ENCODE results near the gene C8B. TPM values are rescaled to one million over a fixed set of nuclear protein-coding genes. Genes with fewer than 3 reads are reported as not detected.

Gene C8B
- not detected for total RNA-seq
- 0 reads per million in 2 donors for total RNA-seq

DNA sequence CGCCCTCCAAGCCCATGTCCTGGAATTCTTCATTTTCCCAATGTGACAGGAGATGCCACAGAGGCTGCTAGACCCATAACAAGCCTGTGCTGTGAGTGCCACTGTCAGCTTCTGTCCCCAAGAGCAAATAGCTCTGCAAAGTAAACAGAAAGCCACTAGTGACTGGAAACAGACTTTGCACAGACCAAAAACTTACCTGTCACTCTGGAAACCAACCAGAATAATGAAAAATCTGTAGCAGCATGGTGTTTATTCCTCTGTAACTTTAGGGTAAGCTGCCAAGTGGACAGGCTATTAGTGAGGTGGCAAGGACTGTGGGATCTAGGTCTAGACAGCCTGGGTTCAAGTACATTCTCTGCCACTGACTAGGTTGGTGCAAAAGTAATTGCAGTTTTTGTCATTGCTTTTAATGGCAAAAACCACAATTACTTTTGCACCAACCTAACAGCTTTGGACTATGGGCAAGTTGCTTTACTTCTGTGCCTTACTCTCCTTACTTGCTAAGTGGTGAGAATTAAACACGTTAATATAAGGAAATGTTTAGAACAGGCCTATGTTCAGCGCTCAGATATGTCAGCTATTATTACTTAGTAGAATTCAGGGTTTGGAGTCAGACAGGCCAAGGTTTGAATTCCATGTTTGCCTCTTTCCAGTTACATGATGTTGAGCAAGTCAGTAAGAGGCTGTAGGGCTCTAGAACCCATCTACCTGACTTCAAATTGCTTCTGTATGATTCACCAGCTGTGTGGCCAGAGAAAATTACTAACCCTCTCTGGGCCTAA, at the start of gene C8B:
Gene C8B, minus strand, starts transcription at position 100 of the 782 bp plus-strand sequence. Its CDS starts 67 bp downstream, at position 33.
- no peaks in the 10 kb centered on the region for H3K36me3 Mint-ChIP-seq (ENCODE audit: low read depth)
- peaks cover 19% of the 10 kb centered on the region for H3K27me3 Mint-ChIP-seq
- no peak within 1 kb of the TSS for H3K27ac Mint-ChIP-seq
- no peak for ATAC-seq
- H3K4me1 Mint-ChIP-seq = no peaks in the 10 kb centered on the region
- no peak within 1 kb of the TSS for H3K4me3 Mint-ChIP-seq
- DNase-seq = no peak
- no peaks in the 10 kb centered on the region for H3K9me3 ChIP-seq (ENCODE audit: control insufficient read depth, low read length, poor library complexity, severe bottlenecking)

DNA sequence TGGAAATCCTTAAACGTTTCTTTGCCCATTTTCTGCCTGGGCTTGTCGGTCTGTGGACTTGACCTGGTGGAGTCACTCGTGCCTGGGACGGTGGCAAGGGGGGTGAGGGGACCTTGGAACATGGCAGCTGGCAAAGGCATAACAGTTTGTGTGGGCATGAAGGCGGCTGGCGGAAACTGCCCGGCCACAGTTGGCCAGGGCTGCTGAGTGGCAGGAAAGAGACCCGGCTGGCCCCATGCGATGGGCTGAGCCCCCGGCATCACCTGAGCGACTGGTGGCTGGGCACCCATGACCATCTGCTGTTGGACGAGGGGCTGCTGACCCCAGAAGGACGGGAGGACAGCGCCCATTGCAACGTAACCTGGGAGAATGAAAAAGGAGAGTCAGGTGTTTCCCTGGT, 49.3 kb upstream of the C8B start:
- Mint-ChIP-seq H3K4me3 (no peak overlapping the region), H3K27me3 (no peaks in the 10 kb centered on the region), H3K36me3 (ENCODE audit: low read depth) (peaks cover 2% of the 10 kb centered on the region), H3K27ac (no peak overlapping the region), H3K4me1 (no peaks in the 10 kb centered on the region)
- DNase-seq (no peak), ATAC-seq (no peak)
- no peaks in the 10 kb centered on the region for H3K9me3 ChIP-seq (ENCODE audit: control insufficient read depth, low read length, poor library complexity, severe bottlenecking)

DNA sequence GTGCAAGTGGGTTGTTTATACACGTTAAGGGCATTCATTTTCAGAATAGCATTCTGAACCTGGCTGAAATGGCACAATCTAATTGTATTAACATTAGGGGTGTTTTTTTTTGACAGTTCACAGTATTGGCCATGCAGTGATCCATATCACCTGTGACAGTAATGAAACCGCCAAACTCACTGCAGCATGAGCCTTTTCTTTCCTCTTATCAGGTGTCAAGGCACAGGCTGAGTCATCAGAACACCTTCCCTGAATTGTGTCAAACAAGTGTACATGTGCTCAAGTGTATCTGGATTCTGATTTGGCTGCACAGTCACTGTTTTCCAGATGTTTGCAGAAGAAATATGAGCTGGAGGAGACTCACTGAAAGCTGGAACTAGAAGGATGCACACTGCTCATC, 47.7 kb upstream of the C8B start:
- no peaks in the 10 kb centered on the region for H3K36me3 Mint-ChIP-seq (ENCODE audit: low read depth)
- no peak overlapping the region for H3K4me3 Mint-ChIP-seq
- H3K27ac Mint-ChIP-seq = no peak overlapping the region
- no peaks in the 10 kb centered on the region for H3K4me1 Mint-ChIP-seq
- no peaks in the 10 kb centered on the region for H3K9me3 ChIP-seq (ENCODE audit: control insufficient read depth, low read length, poor library complexity, severe bottlenecking)
- no peak for DNase-seq
- no peak for ATAC-seq
- no peaks in the 10 kb centered on the region for H3K27me3 Mint-ChIP-seq

DNA sequence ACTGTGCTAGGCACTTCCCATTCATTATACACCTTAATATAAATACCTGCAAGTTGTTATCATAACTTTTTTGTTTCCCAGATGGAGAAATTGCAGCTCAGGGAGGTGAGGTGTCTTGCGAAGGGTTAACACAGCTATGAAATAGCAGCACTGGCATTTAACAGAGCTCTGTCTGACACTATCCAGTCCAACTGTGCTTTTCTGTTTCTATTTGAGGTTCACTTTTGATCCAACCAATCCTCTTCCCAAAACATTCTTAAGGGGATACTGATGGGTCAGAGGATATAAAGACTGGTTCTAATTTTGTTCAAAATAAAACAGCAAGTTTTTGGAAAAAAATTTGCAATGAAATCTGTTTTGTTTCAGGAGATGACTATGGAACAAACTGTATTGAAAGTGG, 46.5 kb upstream of the C8B start:
- no peak for DNase-seq
- no peak for ATAC-seq
- H3K27ac Mint-ChIP-seq = no peak overlapping the region
- H3K9me3 ChIP-seq (ENCODE audit: control insufficient read depth, low read length, poor library complexity, severe bottlenecking) = no peaks in the 10 kb centered on the region
- no peak overlapping the region for H3K4me3 Mint-ChIP-seq
- H3K27me3 Mint-ChIP-seq = no peaks in the 10 kb centered on the region
- no peaks in the 10 kb centered on the region for H3K4me1 Mint-ChIP-seq
- H3K36me3 Mint-ChIP-seq (ENCODE audit: low read depth) = no peaks in the 10 kb centered on the region

DNA sequence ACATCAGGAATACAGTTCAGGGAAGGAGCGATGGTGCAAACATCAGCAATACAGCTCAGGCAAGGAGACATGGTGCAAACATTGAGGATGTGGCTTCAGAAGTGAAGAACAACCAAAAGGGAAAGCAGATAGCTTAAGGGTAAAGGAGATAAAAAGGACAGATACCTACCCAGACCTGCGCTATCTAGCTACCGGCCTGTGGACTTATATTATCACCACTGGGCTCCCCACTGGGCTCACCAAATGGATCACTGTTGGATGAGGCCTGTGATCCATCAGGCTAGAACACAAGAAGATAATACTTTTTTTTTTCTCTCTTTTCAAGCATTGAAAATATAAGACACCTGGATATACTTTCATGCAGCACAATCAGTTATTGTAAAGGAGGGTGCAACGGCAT, 44.7 kb upstream of the C8B start:
- no peaks in the 10 kb centered on the region for H3K9me3 ChIP-seq (ENCODE audit: control insufficient read depth, low read length, poor library complexity, severe bottlenecking)
- Mint-ChIP-seq H3K4me1 (no peaks in the 10 kb centered on the region), H3K27me3 (no peaks in the 10 kb centered on the region), H3K36me3 (ENCODE audit: low read depth) (no peaks in the 10 kb centered on the region), H3K4me3 (no peak overlapping the region), H3K27ac (no peak overlapping the region)
- DNase-seq (no peak), ATAC-seq (no peak)

DNA sequence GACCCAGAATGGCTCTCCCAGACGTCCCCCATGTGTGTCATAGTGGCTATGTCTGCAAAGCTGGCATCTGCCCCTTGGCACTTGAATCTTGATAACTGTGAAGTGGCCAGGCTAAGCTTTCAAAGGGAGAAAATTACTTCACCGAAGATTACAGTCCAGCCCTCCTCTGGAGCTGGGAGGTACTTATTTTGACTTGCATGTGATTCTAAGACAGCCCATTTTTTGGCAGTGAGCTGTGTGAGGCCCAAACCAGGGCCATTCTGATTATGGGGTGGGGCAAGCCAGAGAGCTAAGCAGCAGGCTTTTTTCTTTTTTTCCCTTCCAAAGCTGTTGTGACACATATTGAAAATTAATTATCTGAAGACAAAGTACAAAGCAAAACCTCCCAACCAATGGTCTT, 42.1 kb upstream of the C8B start:
- DNase-seq (no peak), ATAC-seq (no peak)
- no peak overlapping the region for H3K27ac Mint-ChIP-seq
- no peaks in the 10 kb centered on the region for H3K27me3 Mint-ChIP-seq
- H3K4me1 Mint-ChIP-seq = no peaks in the 10 kb centered on the region
- no peaks in the 10 kb centered on the region for H3K9me3 ChIP-seq (ENCODE audit: control insufficient read depth, low read length, poor library complexity, severe bottlenecking)
- H3K4me3 Mint-ChIP-seq = no peak overlapping the region
- H3K36me3 Mint-ChIP-seq (ENCODE audit: low read depth) = peaks cover 5% of the 10 kb centered on the region

DNA sequence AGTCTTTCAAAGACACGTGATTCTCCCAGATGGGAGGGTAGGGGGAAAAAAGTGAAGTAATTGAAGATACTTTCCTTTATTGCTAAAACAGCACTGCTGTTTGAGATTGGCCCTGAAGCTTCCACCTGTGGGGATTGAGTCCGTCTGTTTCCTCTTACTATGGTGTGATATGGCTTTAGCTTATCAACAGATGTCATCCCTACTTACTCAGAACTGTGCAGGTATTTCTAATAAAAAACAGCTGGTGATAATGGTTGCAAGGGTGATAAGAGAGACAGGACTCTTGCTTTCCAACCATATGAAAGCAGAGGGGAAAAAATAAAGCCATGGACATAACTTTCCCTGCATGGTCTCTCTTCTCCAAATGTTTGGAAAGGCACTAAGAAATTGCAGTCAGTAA, 41.7 kb upstream of the C8B start:
- Mint-ChIP-seq H3K27ac (no peak overlapping the region), H3K36me3 (ENCODE audit: low read depth) (peaks cover 5% of the 10 kb centered on the region), H3K4me3 (no peak overlapping the region), H3K27me3 (no peaks in the 10 kb centered on the region), H3K4me1 (no peaks in the 10 kb centered on the region)
- ATAC-seq (no peak), DNase-seq (no peak)
- no peaks in the 10 kb centered on the region for H3K9me3 ChIP-seq (ENCODE audit: control insufficient read depth, low read length, poor library complexity, severe bottlenecking)

DNA sequence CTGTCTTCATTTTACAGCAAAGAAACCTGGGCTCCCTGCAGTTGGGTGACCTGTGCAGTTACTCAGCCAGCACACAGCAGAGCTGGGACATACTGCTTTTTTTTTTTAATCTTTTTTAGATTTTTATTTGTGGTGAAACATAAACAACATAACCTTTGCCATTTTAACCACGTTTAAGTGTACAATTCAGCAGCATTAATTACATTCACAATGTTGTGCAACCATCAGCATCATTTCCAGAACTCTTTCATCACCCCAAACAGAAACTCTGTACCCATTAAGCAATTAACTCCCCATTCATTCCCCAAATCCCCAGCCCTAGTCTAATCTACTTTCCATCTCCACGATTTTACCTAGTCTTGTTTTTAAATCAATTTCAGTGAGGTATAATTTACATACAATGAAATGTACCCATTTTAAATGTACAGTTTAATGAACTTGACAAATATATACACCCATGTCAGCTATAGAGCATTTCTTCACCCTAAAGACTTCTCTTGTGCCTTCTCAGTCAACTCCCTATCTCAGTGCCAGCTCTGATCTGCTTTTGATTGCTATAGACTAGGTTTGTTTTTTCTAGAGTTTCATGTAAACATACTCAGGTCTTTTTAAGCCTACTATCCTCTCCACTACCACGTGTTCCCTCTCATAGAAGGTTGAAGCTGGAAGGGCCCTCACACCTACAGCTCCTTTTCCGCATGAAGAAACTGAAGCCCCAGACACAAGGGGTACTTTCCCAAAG, 37.8 kb upstream of the C8B start:
- Mint-ChIP-seq H3K36me3 (ENCODE audit: low read depth) (peaks cover 9% of the 10 kb centered on the region), H3K27me3 (no peaks in the 10 kb centered on the region), H3K27ac (no peak overlapping the region), H3K4me3 (no peak overlapping the region), H3K4me1 (no peaks in the 10 kb centered on the region)
- no peaks in the 10 kb centered on the region for H3K9me3 ChIP-seq (ENCODE audit: control insufficient read depth, low read length, poor library complexity, severe bottlenecking)
- DNase-seq (no peak), ATAC-seq (no peak)

DNA sequence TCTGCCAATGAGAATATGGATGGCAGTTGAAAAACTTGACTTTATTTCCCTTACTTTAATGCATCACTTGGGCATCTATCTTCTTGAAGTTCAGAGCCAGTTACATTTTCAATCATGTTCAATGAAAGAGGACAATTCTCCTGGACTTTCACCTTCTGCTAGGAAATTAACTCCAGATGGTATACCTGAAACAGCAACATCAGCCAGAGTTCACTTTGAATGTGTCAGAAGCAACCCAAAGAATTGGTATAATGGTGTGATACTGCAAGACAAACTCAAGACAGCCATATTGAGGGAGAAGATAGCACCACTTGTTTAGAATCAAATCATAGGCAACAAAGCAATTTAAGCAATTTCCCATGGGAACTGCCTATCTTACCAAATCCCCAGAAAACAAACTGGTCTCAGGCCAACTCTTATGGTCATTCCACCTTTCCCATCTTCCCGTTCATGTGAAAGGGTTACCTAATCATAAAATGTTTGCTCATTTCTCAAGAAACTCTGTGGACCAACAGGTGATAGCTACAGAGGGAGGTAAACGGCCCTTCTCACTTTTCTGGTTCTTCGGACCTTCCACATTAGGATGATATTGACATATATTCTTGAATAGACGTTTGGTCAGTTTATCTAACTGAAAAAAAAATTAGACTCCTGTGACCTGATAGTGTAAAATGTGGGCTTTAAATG, 29.7 kb upstream of the C8B start:
- peaks cover 6% of the 10 kb centered on the region for H3K36me3 Mint-ChIP-seq (ENCODE audit: low read depth)
- ATAC-seq (no peak), DNase-seq (no peak)
- H3K4me1 Mint-ChIP-seq = no peaks in the 10 kb centered on the region
- no peak overlapping the region for H3K27ac Mint-ChIP-seq
- H3K4me3 Mint-ChIP-seq = no peak overlapping the region
- H3K9me3 ChIP-seq (ENCODE audit: control insufficient read depth, low read length, poor library complexity, severe bottlenecking) = no peaks in the 10 kb centered on the region
- H3K27me3 Mint-ChIP-seq = peaks cover 16% of the 10 kb centered on the region

DNA sequence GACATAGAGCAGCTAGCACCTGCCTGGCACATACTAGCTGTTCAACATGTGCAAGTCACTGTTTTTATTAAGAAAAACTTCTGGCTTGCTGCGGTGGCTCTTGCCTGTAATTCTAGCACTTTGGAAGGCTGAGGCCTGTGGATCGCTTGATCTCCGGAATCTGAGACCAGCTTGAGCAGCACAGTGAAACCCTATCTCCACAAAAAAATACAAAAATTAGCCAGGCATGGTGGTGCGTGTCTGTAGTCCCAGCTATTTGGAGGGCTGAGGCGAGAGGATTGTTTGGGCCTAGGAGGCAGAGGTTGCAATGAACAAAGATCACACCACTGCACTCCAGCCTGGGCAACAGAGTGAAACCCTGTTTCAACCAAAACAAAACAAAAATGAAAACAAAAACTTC, 27.7 kb upstream of the C8B start:
- Mint-ChIP-seq H3K4me1 (no peaks in the 10 kb centered on the region), H3K27ac (no peak overlapping the region), H3K27me3 (peaks cover 16% of the 10 kb centered on the region), H3K36me3 (ENCODE audit: low read depth) (peaks cover 6% of the 10 kb centered on the region), H3K4me3 (no peak overlapping the region)
- no peak for DNase-seq
- no peaks in the 10 kb centered on the region for H3K9me3 ChIP-seq (ENCODE audit: control insufficient read depth, low read length, poor library complexity, severe bottlenecking)
- ATAC-seq = no peak

DNA sequence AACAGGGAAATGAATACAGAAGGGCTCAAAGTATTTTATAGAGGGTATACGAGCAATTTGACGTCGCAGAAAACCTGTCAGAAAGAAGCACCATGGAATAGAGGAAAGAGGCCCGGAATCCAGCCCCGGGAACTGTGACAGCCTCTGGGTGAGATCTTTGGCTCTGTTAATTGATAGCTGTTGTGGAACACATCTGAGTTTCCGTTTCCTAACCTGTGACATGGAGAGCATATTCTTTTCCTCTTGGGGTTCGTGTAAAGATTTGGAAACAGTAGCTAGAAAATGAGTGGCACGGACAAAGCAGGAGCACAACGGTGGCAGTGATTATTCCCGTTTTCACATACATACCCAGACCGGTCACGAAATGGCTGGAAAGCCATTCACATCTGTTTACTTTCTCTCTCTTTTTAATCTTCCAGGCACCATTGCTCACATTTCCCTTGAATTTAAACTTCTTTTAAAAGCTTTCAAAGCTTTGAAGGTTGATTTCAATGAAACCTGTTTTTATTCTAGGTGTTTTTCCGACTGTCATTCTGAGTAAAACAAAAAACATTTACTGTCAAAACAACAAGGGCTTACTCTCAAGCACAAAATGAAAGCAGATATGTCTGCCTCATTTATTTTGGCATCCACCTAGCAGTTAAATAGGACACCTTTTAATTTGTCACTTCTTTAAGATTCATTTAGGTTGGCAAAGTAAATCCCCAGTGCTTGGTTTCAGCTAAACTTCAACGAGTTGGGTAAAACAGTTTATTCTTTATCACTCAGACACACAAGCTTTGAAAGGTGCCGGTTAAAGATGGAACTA, 26.7 kb upstream of the C8B start:
- no peak for DNase-seq
- H3K27ac Mint-ChIP-seq = no peak overlapping the region
- H3K27me3 Mint-ChIP-seq = peaks cover 16% of the 10 kb centered on the region
- H3K9me3 ChIP-seq (ENCODE audit: control insufficient read depth, low read length, poor library complexity, severe bottlenecking) = no peaks in the 10 kb centered on the region
- no peaks in the 10 kb centered on the region for H3K4me1 Mint-ChIP-seq
- H3K36me3 Mint-ChIP-seq (ENCODE audit: low read depth) = no peaks in the 10 kb centered on the region
- no peak overlapping the region for H3K4me3 Mint-ChIP-seq
- no peak for ATAC-seq

DNA sequence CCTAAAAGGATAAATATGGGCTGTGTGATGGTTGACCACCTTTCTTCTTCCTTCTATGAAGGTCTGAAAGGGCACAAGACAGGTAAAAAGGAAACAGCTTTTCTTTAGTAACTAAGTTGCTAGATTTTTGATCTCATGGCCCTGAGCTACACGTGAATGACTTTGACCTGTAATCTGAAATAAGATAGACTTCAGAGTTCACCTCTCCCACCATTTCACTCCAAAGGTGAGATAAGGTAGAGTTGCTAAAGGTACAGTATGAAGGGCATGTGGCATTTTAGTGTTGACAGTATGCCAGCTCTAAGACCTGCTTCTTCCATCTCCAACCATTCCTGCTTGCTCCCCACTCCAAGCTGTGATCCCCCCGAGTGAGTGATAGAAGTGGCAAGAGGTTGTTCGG, 25.8 kb upstream of the C8B start:
- no peak overlapping the region for H3K4me3 Mint-ChIP-seq
- H3K27me3 Mint-ChIP-seq = peaks cover 16% of the 10 kb centered on the region
- H3K36me3 Mint-ChIP-seq (ENCODE audit: low read depth) = no peaks in the 10 kb centered on the region
- H3K27ac Mint-ChIP-seq = no peak overlapping the region
- DNase-seq = no peak
- no peak for ATAC-seq
- H3K4me1 Mint-ChIP-seq = no peaks in the 10 kb centered on the region
- no peaks in the 10 kb centered on the region for H3K9me3 ChIP-seq (ENCODE audit: control insufficient read depth, low read length, poor library complexity, severe bottlenecking)

DNA sequence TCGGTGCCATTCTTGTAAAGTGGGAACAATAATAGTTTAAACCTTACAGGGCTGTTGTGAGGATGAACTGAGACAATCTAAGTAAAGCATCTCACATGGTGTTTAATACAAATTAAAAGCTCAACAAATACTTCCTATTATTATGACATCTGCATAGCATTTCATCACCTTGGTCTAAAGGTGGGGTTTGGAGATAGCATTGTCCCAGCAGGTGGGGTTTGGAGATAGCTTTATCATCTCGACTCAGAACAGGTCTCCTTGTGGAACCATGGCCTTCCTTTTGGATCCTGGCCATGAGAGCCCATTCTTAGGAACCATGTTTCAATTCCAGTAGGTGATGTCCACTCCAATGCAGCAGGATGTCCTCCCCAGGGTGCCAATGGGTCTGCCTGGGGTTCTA, 20.6 kb upstream of the C8B start:
- DNase-seq (no peak), ATAC-seq (no peak)
- Mint-ChIP-seq H3K27me3 (peaks cover 17% of the 10 kb centered on the region), H3K4me3 (no peak overlapping the region), H3K4me1 (no peaks in the 10 kb centered on the region), H3K36me3 (ENCODE audit: low read depth) (no peaks in the 10 kb centered on the region), H3K27ac (no peak overlapping the region)
- H3K9me3 ChIP-seq (ENCODE audit: control insufficient read depth, low read length, poor library complexity, severe bottlenecking) = no peaks in the 10 kb centered on the region
